Lower lobe of right lung (tissue), 2 donors: Measurements from ENCODE around the gene KLF11. TPM values are rescaled to one million over a fixed set of nuclear protein-coding genes. Genes with fewer than 3 reads are reported as not detected.
"Not testable (repeated sequence)": the region's sequence is repeated elsewhere in the genome, so short reads cannot be mapped to it uniquely, and the experiment has no call there.

Source experiments
- ATAC-seq, 2 donors: fragments of 200-7000 bp; cut with Tn5 transposase; one replicate each; pipeline ENCODE4 v1.9.1; 2020 to 2022; ENCODE audit warnings: mild to moderate bottlenecking in 2 of 2, moderate library complexity in 2 of 2
- DNase-seq: peaks from one replicate; pipeline ENCODE4 v3.0.0-alpha.2; 2020
- H3K27ac ChIP-seq: fragments of 200-600 bp; one replicate; pipeline ENCODE4 v1.8.0; 2022
- H3K27me3 ChIP-seq: fragments of 200-600 bp; one replicate; pipeline ENCODE4 v1.8.0; 2022; ENCODE audit warnings: low read depth
- H3K36me3 ChIP-seq: fragments of 200-600 bp; one replicate; pipeline ENCODE4 v1.8.0; 2022; ENCODE audit warnings: mild to moderate bottlenecking
- H3K4me1 ChIP-seq: fragments of 200-600 bp; one replicate; pipeline ENCODE4 v1.8.0; 2022
- H3K4me3 ChIP-seq: fragments of 200-600 bp; one replicate; pipeline ENCODE4 v1.8.0; 2022; ENCODE audit warnings: mild to moderate bottlenecking
- H3K9me3 ChIP-seq: fragments of 200-600 bp; one replicate; pipeline ENCODE4 v1.8.0; 2022
- CTCF ChIP-seq: fragments of 200-600 bp; IDR thresholded peaks from one replicate; pipeline ENCODE4 v1.8.0; 2022; ENCODE audit warnings: antibody characterized with exemption, mild to moderate bottlenecking
- intact Hi-C: fragments of 100-400 bp; cut with DNase I; formaldehyde crosslinking; loops from one replicate; pipeline ENCODE4 v1.11.0; 2022
- total RNA-seq: library from RNA; stranded (reverse); fragmentation: NEBNext Ultra II Directional; extraction: Animal tissue kit (Norgen Biotek cat#: 25700); gene quantifications from one replicate; pipeline ENCODE4 v1.2.1, GENCODE V29; 2021
- donor health status: DM: no; HTN: yes; CAD: no; lungs with severe emphysema.

KLF11 gene
- total RNA-seq, 1 donor from 2014 or later, result 40.8 TPM

GRCh38 chr2:10087360-10087759 is 44.0 kb downstream of the KLF11 start:
- DNase-seq, result no peak
- intact Hi-C loops, result no loop called here
- no peak overlapping the region for H3K27ac ChIP-seq
- no peaks in the 10 kb centered on the region for H3K36me3 ChIP-seq
- H3K4me1 ChIP-seq, result peaks cover 8% of the 10 kb centered on the region
- ATAC-seq, result no peak
- no peaks in the 10 kb centered on the region for H3K9me3 ChIP-seq
- H3K27me3 ChIP-seq, result peaks cover 42% of the 10 kb centered on the region
- no peak for TF ChIP-seq CTCF
- H3K4me3 ChIP-seq, result no peak overlapping the region

- Histone ChIP-seq H3K9me3 (no peaks in the 10 kb centered on the region), H3K27ac (no peak overlapping the region), H3K36me3 (no peaks in the 10 kb centered on the region), H3K4me3 (no peak overlapping the region), H3K27me3 (peaks cover 42% of the 10 kb centered on the region), H3K4me1 (peaks cover 8% of the 10 kb centered on the region)
- intact Hi-C loops, result no loop called here
- DNase-seq, result no peak
- ATAC-seq, result no peak
- no peak for TF ChIP-seq CTCF
These were observed 46.3 kb downstream of the KLF11 start for GRCh38 chr2:10089565-10090190.

- ATAC-seq (peak; percentile 59 to 86), DNase-seq (peak; percentile 60)
- Histone ChIP-seq H3K9me3 (no peaks in the 10 kb centered on the region), H3K27me3 (peaks cover 41% of the 10 kb centered on the region), H3K27ac (no peak overlapping the region), H3K4me1 (peaks cover 8% of the 10 kb centered on the region), H3K36me3 (no peaks in the 10 kb centered on the region), H3K4me3 (peak overlapping the region; percentile 37)
- no peak for TF ChIP-seq CTCF
- intact Hi-C loops, result no loop called here
These were observed 48.0 kb downstream of the KLF11 start for GRCh38 chr2:10091182-10091888.

GRCh38 chr2:10091889-10092244 is 48.5 kb downstream of the KLF11 start:
- H3K9me3 ChIP-seq, ATAC-seq, H3K36me3 ChIP-seq, H3K4me3 ChIP-seq, H3K4me1 ChIP-seq, DNase-seq, intact Hi-C loops, H3K27ac ChIP-seq: not testable (repeated sequence)
- H3K27me3 ChIP-seq, result peaks cover 41% of the 10 kb centered on the region

- H3K27me3 ChIP-seq, result peaks cover 41% of the 10 kb centered on the region
- intact Hi-C loops, result no loop called here
- H3K36me3 ChIP-seq, result no peaks in the 10 kb centered on the region
- ATAC-seq, result no peak
- H3K27ac ChIP-seq, result no peak overlapping the region
- no peak for TF ChIP-seq CTCF
- H3K4me1 ChIP-seq, result peaks cover 13% of the 10 kb centered on the region
- H3K4me3 ChIP-seq, result no peak overlapping the region
- H3K9me3 ChIP-seq, result no peaks in the 10 kb centered on the region
- no peak for DNase-seq
These were observed 51.0 kb downstream of the KLF11 start for GRCh38 chr2:10094271-10094814.

GRCh38 chr2:10095175-10095574 is 51.8 kb downstream of the KLF11 start:
- peaks cover 36% of the 10 kb centered on the region for H3K27me3 ChIP-seq
- no peak for TF ChIP-seq CTCF
- H3K27ac ChIP-seq, result no peak overlapping the region
- ATAC-seq (no peak), DNase-seq (no peak)
- H3K4me3 ChIP-seq, result no peak overlapping the region
- intact Hi-C loops, result no loop called here
- H3K4me1 ChIP-seq, result peaks cover 13% of the 10 kb centered on the region
- H3K9me3 ChIP-seq, result no peaks in the 10 kb centered on the region
- H3K36me3 ChIP-seq, result no peaks in the 10 kb centered on the region
